ENCODE data around the gene DBNL. TPM values are rescaled to one million over a fixed set of nuclear protein-coding genes. Genes with fewer than 3 reads are reported as not detected.

The DBNL gene
- total RNA-seq, 2 donors from 2014 or later = 31.4 to 66.2 TPM

- TF ChIP-seq, protein P1, sequence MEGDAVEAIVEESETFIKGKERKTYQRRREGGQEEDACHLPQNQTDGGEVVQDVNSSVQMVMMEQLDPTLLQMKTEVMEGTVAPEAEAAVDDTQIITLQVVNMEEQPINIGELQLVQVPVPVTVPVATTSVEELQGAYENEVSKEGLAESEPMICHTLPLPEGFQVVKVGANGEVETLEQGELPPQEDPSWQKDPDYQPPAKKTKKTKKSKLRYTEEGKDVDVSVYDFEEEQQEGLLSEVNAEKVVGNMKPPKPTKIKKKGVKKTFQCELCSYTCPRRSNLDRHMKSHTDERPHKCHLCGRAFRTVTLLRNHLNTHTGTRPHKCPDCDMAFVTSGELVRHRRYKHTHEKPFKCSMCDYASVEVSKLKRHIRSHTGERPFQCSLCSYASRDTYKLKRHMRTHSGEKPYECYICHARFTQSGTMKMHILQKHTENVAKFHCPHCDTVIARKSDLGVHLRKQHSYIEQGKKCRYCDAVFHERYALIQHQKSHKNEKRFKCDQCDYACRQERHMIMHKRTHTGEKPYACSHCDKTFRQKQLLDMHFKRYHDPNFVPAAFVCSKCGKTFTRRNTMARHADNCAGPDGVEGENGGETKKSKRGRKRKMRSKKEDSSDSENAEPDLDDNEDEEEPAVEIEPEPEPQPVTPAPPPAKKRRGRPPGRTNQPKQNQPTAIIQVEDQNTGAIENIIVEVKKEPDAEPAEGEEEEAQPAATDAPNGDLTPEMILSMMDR (IDR thresholded peaks at IDR 0.05) = no peak
- no peaks in the 10 kb centered on the region for H3K27me3 ChIP-seq
- H3K27ac ChIP-seq = peak overlapping the region; percentile 92 to 93
- H3K4me3 ChIP-seq = peak overlapping the region in 1 of 2 donors; percentile 9
- H3K36me3 ChIP-seq = peaks cover 58% of the 10 kb centered on the region
- no peaks in the 10 kb centered on the region for H3K9me3 ChIP-seq
- peaks cover 0 to 77% of the 10 kb centered on the region in 2 donors for H3K4me1 ChIP-seq
- DNase-seq (ENCODE audit: low spot score) = no peak
Observed at GRCh38 chr7:44074349-44074695, 29.8 kb downstream of the DBNL start.

GRCh38 chr7:44075296-44076075 lies 31.0 kb downstream of the DBNL start:
- Histone ChIP-seq H3K4me1 (peaks cover 0 to 89% of the 10 kb centered on the region in 2 donors), H3K9me3 (no peaks in the 10 kb centered on the region), H3K27me3 (no peaks in the 10 kb centered on the region), H3K36me3 (peaks cover 69% of the 10 kb centered on the region), H3K27ac (peak overlapping the region; percentile 92 to 93), H3K4me3 (no peak overlapping the region)
- no peak for DNase-seq (ENCODE audit: low spot score)
- TF ChIP-seq, protein P1 (IDR thresholded peaks at IDR 0.05) = no peak

- Histone ChIP-seq H3K36me3 (peaks cover 70% of the 10 kb centered on the region), H3K27me3 (no peaks in the 10 kb centered on the region), H3K9me3 (no peaks in the 10 kb centered on the region), H3K4me1 (peaks cover 0 to 95% of the 10 kb centered on the region in 2 donors), H3K4me3 (no peak overlapping the region), H3K27ac (peak overlapping the region; percentile 92 to 93)
- DNase-seq (ENCODE audit: low spot score) = no peak
- TF ChIP-seq, protein P1 (IDR thresholded peaks at IDR 0.05) = no peak
Observed at GRCh38 chr7:44076101-44076895, 31.8 kb downstream of the DBNL start.

GRCh38 chr7:44077061-44077460 lies 32.6 kb downstream of the DBNL start:
- no peak overlapping the region for H3K4me3 ChIP-seq
- H3K27ac ChIP-seq = peak overlapping the region; percentile 92 to 93
- H3K9me3 ChIP-seq = no peaks in the 10 kb centered on the region
- peaks cover 70% of the 10 kb centered on the region for H3K36me3 ChIP-seq
- H3K4me1 ChIP-seq = peaks cover 0 to 94% of the 10 kb centered on the region in 2 donors
- DNase-seq (ENCODE audit: low spot score) = no peak
- H3K27me3 ChIP-seq = no peaks in the 10 kb centered on the region
- TF ChIP-seq, protein P1 (IDR thresholded peaks at IDR 0.05) = no peak

GRCh38 chr7:44077681-44078091 lies 33.2 kb downstream of the DBNL start:
- no peak for DNase-seq (ENCODE audit: low spot score)
- H3K36me3 ChIP-seq = peaks cover 68% of the 10 kb centered on the region

More at GRCh38 chr7:44077681-44078091, 33.2 kb downstream of the DBNL start:
- Histone ChIP-seq H3K27me3 (no peaks in the 10 kb centered on the region), H3K4me3 (no peak overlapping the region), H3K9me3 (no peaks in the 10 kb centered on the region), H3K27ac (peak overlapping the region; percentile 92 to 93), H3K4me1 (peaks cover 0 to 87% of the 10 kb centered on the region in 2 donors)
- TF ChIP-seq, protein P1 (IDR thresholded peaks at IDR 0.05) = no peak

All from right atrium auricular region (tissue), 2 donors.